DOHH2 (cell line): ENCODE data around the gene TNFRSF4.

Experiments used
- EZH2phosphoT487 ChIP-seq: fragments of 200-600 bp; sonication (generic); IDR thresholded peaks from 2 replicates; pipeline ENCODE4 v1.6.1; 2017; ENCODE audit warnings: borderline replicate concordance, mild to moderate bottlenecking, antibody characterized with exemption, low read length, moderate library complexity, mixed read lengths
- TF ChIP-seq, protein P1 (sequence below): fragments of 200-600 bp; sonication (generic); IDR thresholded peaks from one replicate; pipeline ENCODE4 v1.5.1; 2014; ENCODE audit warnings: antibody characterized with exemption, mild to moderate bottlenecking, low read depth, low read length; ENCODE audit not compliant: poor library complexity, severe bottlenecking

DNA sequence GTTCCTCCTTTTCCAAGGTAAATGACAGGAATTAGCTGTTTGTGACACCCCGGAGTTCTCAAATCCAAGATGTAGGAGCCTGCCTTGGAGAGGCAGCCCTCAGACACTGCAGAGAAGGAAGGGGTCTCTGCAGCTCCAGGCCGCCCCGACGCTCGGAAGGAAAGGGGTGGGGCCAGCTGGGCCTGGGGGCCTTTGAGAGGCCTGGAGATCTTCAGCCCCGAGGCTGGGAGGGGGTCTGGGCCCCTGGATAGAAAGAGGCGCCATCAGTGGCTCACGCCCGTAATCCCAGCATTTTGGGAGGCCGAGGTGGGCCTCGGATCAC, 6.4 kb downstream of the TNFRSF4 start:
- TF ChIP-seq, protein P1, sequence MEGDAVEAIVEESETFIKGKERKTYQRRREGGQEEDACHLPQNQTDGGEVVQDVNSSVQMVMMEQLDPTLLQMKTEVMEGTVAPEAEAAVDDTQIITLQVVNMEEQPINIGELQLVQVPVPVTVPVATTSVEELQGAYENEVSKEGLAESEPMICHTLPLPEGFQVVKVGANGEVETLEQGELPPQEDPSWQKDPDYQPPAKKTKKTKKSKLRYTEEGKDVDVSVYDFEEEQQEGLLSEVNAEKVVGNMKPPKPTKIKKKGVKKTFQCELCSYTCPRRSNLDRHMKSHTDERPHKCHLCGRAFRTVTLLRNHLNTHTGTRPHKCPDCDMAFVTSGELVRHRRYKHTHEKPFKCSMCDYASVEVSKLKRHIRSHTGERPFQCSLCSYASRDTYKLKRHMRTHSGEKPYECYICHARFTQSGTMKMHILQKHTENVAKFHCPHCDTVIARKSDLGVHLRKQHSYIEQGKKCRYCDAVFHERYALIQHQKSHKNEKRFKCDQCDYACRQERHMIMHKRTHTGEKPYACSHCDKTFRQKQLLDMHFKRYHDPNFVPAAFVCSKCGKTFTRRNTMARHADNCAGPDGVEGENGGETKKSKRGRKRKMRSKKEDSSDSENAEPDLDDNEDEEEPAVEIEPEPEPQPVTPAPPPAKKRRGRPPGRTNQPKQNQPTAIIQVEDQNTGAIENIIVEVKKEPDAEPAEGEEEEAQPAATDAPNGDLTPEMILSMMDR = no peak
- no peak for TF ChIP-seq EZH2phosphoT487
